ENCODE results near the gene FGD4. TPM values are rescaled to one million over a fixed set of nuclear protein-coding genes. Genes with fewer than 3 reads are reported as not detected.

Gene FGD4
- total and polyA plus RNA-seq, 7 donors = 7.8 to 19.1 (median 11.3) TPM

- Histone ChIP-seq H3K27ac (no peak overlapping the region), H3K9me3 (no peaks in the 10 kb centered on the region), H3K4me3 (no peak overlapping the region), H3K36me3 (no peaks in the 10 kb centered on the region), H3K27me3 (no peaks in the 10 kb centered on the region), H3K4me1 (peaks cover 0 to 11% (median 5%) of the 10 kb centered on the region in 4 donors)
- no peak for TF ChIP-seq CTCF (IDR thresholded peaks at IDR 0.05)
- TF ChIP-seq POLR2A (IDR thresholded peaks at IDR 0.05) = no peak
- TF ChIP-seq EP300 (IDR thresholded peaks at IDR 0.05) = no peak
- TF ChIP-seq POLR2AphosphoS5 (IDR thresholded peaks at IDR 0.05) = no peak
- WGBS, 2 donors = 98 to 100% methylated on average over 1 of the region's 1 CpG
- intact Hi-C loops (cut with DNase I) = no loop called here
- no peak for DNase-seq
Measured at GRCh38 chr12:32460638-32461037, 61.3 kb downstream of the FGD4 start.

- H3K27ac ChIP-seq = no peak overlapping the region
- 95 to 98% methylated on average over 2 of the region's 2 CpGs for WGBS, 2 donors
- no peaks in the 10 kb centered on the region for H3K27me3 ChIP-seq
Measured at GRCh38 chr12:32462908-32463307, 63.5 kb downstream of the FGD4 start.

GRCh38 chr12:32466187-32466586, 66.8 kb downstream of the FGD4 start:
- H3K9me3 ChIP-seq = no peaks in the 10 kb centered on the region
- intact Hi-C loops (cut with DNase I) = no loop called here
- WGBS, 2 donors = 82 to 94% methylated on average over 1 of the region's 1 CpG
- no peaks in the 10 kb centered on the region for H3K27me3 ChIP-seq
- H3K27ac ChIP-seq = no peak overlapping the region
- TF ChIP-seq EP300 (IDR thresholded peaks at IDR 0.05) (no peak), POLR2AphosphoS5 (IDR thresholded peaks at IDR 0.05) (no peak)
- H3K4me3 ChIP-seq = no peak overlapping the region
- DNase-seq = no peak
- H3K4me1 ChIP-seq = no peaks in the 10 kb centered on the region
- no peaks in the 10 kb centered on the region for H3K36me3 ChIP-seq

More at GRCh38 chr12:32462908-32463307, 63.5 kb downstream of the FGD4 start:
- Histone ChIP-seq H3K4me1 (no peaks in the 10 kb centered on the region), H3K9me3 (no peaks in the 10 kb centered on the region), H3K36me3 (no peaks in the 10 kb centered on the region), H3K4me3 (no peak overlapping the region)
- TF ChIP-seq POLR2AphosphoS5 (IDR thresholded peaks at IDR 0.05) = no peak
- no peak for TF ChIP-seq CTCF (IDR thresholded peaks at IDR 0.05)
- TF ChIP-seq POLR2A (IDR thresholded peaks at IDR 0.05) = no peak
- no peak for TF ChIP-seq EP300 (IDR thresholded peaks at IDR 0.05)
- DNase-seq = no peak
- intact Hi-C loops (cut with DNase I) = no loop called here

GRCh38 chr12:32466986-32467711, 67.8 kb downstream of the FGD4 start:
- no peaks in the 10 kb centered on the region for H3K4me1 ChIP-seq
- H3K27me3 ChIP-seq = no peaks in the 10 kb centered on the region
- WGBS, 2 donors = 10 to 39% methylated on average over 2 of the region's 2 CpGs
- H3K27ac ChIP-seq = no peak overlapping the region
- intact Hi-C loops (cut with DNase I) = no loop called here
- H3K9me3 ChIP-seq = no peaks in the 10 kb centered on the region
- TF ChIP-seq POLR2A (IDR thresholded peaks at IDR 0.05) = no peak
- DNase-seq = no peak
- no peak overlapping the region for H3K4me3 ChIP-seq
- H3K36me3 ChIP-seq = no peaks in the 10 kb centered on the region

GRCh38 chr12:32467959-32468863, 68.9 kb downstream of the FGD4 start:
- TF ChIP-seq EP300 (IDR thresholded peaks at IDR 0.05) (no peak), POLR2AphosphoS5 (IDR thresholded peaks at IDR 0.05) (no peak), CTCF (IDR thresholded peaks at IDR 0.05) (no peak), POLR2A (IDR thresholded peaks at IDR 0.05) (no peak)
- Histone ChIP-seq H3K9me3 (no peaks in the 10 kb centered on the region), H3K27me3 (no peaks in the 10 kb centered on the region), H3K4me1 (no peaks in the 10 kb centered on the region), H3K36me3 (no peaks in the 10 kb centered on the region), H3K4me3 (no peak overlapping the region), H3K27ac (no peak overlapping the region)
- no peak for DNase-seq
- intact Hi-C loops (cut with DNase I) = no loop called here
- WGBS, 2 donors = 57 to 84% methylated on average over 10 of the region's 10 CpGs
